HG02943 (cell line): Measurements from ENCODE around the gene ITGAE.
"Not testable (repeated sequence)": the region's sequence is repeated elsewhere in the genome, so short reads cannot be mapped to it uniquely, and the experiment has no call there.

ENCODE experiments used
- ATAC-seq: cut with Tn5 transposase; IDR thresholded peaks from one replicate; pipeline ENCODE4 v1.9.1; 2021; ENCODE audit warnings: mild to moderate bottlenecking, low read depth, moderate library complexity; ENCODE audit not compliant: unreplicated experiment

The ITGAE gene

DNA sequence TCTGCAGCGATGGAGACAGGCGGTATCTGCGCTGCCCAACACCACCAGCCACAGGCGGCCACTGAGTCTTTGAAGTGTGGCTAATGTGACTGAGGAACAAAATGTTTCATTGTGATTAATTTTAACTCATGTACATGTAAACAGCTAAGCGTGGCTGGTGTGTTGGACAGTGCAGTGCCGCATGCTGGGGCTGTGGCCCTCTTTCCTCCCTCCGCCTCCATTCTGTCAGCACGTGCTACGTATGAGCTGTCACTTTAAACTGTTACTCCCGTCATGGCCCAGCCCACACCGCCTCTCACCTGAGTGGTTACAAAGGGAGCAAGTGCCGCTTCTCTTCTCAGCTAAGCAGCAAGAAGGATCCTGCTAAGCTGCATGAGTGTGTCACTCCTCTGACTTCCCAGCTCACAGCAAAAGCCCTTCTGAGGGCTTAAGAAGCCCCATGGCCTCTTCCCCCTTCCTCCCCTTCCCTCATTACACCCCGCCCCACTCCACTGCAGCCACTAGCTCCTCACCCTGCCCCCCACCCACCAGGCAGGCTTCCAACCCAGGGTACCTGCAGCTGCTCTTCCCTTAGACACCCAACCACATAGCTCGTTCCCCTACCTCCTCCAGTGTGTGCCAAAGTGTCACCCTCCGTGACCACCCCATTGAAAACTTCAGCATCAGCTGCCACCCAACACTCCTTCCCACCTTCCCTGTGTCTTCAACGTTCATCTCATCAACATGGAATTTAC, 62.3 kb downstream of the ITGAE start:
- no peak for ATAC-seq

- no peak for ATAC-seq
These were observed 65.5 kb downstream of the ITGAE start for GRCh38 chr17:3735515-3735914.

GRCh38 chr17:3734911-3735276, 66.1 kb downstream of the ITGAE start:
- ATAC-seq: not testable (repeated sequence)

- no peak for ATAC-seq
These were observed 68.8 kb downstream of the ITGAE start for GRCh38 chr17:3732210-3732621.

DNA sequence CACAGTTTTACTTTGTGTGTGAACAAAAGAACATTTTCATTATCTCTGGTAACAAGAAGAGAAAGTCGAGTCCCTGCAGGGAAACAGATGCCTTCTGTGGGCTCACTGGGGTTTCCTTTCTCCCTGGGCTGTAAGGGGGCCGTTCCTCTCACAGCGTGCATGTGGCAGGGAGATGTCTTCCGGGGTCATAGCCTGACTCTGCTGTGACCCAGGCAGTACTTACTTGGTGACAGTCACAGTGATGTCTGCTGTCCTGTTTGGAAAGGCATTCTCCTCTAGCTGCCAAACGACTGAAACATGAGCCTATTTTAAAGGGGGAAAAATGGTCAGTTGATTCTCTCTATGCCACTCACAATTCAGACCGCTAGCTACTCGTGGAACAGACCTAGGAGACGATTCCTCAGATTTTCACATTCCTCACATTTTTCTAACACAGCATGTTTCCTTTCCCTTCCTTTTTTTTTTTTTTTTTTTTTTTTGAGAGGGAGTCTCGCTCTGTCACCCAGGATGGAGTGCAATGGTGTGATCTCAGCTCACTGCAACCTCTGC, 70.0 kb downstream of the ITGAE start:
- ATAC-seq: no peak

- ATAC-seq: no peak
These were observed 71.1 kb downstream of the ITGAE start for GRCh38 chr17:3729881-3730280.

DNA sequence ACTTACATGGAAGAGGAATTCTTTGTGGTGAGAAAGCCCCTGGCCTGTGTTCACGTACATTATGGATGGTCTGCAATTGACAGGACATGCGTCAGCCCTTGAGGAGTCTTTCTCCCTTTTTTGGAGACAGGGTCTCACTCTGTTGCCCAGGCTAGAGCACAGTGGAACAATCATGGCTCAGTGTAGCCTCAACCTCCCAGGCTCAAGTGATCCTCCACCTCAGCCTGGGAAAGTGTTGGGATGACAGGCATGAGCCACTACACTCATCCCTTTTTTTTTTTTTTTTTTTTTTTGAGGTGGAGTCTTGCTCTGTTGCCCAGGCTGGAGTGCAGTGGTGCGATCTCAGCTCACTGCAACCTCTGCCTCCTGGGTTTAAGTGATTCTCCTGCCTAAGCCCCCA, 72.9 kb downstream of the ITGAE start:
- not testable (repeated sequence) for ATAC-seq

GRCh38 chr17:3727041-3727440, 73.9 kb downstream of the ITGAE start:
- ATAC-seq: no peak

DNA sequence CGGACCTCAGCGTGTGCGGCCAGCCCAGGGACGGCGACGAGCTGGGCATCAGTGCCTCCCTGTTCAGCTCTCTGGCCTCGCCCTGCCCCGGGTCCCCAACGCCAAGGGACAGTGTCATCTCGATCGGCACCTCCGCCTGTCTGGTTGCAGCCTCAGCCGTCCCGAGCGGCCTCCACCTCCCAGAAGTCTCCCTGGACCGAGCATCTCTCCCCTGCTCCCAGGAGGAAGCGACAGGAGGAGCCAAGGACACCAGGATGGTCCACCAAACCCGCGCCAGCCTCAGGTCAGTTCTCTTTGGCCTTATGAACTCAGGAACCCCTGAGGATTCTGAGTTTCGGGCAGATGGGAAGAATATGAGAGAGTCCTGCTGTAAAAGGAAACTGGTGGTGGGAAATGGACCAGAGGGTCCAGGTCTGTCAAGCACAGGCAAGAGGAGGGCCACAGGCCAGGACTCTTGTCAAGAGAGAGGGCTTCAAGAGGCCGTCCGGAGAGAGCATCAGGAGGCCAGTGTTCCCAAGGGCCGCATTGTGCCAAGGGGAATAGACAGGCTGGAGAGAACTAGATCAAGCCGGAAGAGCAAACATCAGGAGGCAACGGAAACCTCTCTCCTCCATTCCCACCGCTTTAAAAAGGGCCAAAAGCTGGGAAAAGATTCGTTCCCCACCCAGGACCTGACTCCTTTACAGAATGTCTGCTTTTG, 76.5 kb downstream of the ITGAE start:
- ATAC-seq: no peak

GRCh38 chr17:3723556-3724377, 77.2 kb downstream of the ITGAE start, which contains the start of gene HASPIN:
Gene HASPIN, plus strand, starts transcription at chr17:3723903. Its CDS starts 33 bp downstream, at chr17:3723936.
- ATAC-seq: peak; percentile 83

GRCh38 chr17:3723188-3723555, 77.8 kb downstream of the ITGAE start:
- peak; percentile 16 for ATAC-seq

DNA sequence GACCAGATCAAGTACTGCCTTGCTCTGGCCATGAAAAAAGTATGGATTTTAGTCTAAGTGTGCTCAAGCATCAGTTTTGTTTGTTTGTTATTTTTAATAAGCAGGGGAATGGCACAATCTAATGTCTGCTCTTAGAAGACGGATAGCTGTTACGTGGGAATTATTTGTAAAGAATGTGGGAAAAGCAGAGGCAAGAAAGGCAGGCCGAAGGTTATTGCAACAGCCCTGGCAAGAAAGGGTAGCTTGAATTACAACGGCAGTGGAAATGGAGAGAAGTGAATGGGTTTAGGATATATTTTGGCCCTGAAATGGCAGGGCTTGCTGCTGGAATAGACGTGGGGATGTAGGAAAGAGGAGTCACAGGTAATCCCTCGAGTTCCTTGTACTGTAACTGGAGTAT, 78.3 kb downstream of the ITGAE start:
- no peak for ATAC-seq

GRCh38 chr17:3719265-3719664, 81.7 kb downstream of the ITGAE start:
- no peak for ATAC-seq

GRCh38 chr17:3718201-3718600, 82.8 kb downstream of the ITGAE start:
- ATAC-seq: no peak

- no peak for ATAC-seq
These were observed 85.7 kb downstream of the ITGAE start for GRCh38 chr17:3715296-3715695.

DNA sequence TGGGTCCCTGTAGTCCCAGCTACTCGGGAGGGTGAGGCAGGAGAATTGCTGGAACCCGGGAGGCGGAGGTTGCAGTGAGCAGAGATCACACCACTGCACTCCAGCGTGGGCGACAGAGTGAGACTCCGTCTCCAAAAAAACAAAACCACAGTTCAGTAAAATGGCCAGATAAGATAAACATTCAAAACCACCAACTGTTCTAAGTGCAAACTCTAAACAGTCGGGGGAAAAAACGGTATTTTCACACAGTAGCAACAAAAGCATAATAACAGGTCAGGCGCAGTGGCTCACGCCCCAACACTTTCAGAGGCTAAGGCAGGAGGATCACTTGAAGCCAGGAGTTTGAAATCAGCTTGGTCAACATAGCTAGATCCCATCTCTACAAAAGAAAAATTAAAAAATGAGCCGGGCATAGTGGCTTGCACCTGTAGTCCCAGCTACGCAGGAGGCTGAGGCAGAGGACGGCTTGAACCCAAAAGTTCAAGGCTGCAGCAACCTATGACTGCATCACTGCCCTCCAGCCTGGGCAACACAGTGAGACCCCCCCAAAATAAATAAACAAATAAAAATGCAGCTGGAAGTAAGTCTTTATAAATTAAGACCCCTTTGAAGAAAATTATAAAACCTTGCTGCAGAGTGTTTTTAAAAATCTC, 88.1 kb downstream of the ITGAE start:
- no peak for ATAC-seq

DNA sequence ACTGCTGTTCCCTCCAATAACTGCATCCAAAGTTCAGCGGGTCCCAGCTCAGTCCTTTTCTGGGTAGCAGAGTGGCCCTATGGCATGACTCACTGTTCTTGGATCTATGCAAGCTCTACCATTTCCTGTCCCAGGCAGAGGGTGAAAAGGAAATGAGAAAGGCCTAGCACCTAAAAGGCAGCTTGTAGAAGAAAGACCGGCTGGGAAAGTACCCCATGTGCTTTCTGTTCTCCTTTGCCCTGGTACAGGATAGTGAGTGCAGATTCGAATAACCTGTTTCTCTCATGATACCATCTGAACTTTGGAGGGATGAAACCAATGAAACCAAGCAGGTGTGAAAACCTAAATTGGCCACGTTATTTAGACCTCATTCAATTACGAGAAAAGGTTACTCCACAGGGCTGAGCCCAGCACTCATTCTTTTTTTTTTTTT, 90.0 kb downstream of the ITGAE start:
- ATAC-seq: peak; percentile 91

DNA sequence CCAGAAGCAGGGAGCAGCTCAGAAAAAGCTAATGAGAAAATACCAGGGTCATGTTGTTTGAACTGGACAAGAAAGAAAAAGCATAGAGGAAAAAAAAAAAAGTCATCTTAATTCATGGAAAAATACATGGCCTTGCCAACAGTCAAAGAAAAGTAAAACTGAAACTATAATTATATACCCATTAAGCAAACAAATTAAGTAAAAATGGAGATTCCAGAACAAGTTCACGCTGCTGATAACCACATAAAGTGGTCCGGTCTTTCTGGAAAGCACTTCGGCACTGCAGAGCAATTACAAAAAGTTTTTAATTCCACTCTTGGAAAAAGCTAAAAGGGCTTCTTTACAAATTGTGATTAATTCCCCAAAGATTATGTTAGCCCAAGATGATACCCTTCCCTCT, 92.6 kb downstream of the ITGAE start:
- ATAC-seq: no peak

GRCh38 chr17:3705718-3705984, 95.3 kb downstream of the ITGAE start:
- ATAC-seq: not testable (repeated sequence)

DNA sequence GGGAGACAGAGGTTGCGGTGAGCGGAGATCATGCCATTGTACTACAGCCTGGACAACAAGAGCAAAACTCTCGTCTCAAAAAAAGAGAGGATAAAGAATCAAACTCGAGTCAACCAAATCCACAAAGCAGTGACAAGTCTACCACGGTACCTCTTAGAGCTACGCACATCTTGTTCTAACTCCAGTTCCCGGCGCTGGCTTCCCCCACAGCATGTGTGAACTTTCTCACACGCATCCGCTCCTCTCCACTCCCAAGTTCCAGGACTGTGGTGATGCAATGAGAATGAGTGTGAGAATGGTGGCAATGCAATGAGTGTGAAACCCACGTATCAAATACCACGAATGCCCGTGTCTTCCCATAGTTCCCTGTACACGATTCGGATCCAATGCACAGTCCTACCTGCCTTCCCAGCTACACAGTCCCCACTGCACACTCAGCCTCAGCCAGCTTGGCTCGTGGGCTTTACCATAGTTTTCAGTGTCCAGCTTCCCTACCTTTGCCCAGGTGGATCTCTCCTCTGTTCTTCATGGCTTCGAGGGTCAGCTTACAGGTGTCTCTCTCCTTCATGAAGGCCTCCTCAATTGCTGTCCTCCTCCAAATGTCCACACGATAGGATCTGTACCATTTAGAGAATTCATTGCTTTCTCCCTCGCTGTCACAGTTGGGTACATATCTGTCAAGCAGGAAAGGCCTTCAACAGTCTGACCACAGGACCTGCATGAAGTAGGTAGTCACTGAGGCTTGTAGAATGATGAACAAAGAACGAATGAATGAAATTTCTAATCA, 95.9 kb downstream of the ITGAE start:
- no peak for ATAC-seq
